A549 (cell line): ENCODE data around the gene LIN28A. TPM values are rescaled to one million over a fixed set of nuclear protein-coding genes. Genes with fewer than 3 reads are reported as not detected.
A peak's percentile ranks its signal among the peaks of the same experiment; 100 is the strongest.

Experiments used
- BHLHE40 ChIP-seq: IDR thresholded peaks from 2 replicates; pipeline ENCODE4 v1.6.1; 2012; ENCODE audit warnings: low read depth, low read length, inconsistent platforms
- CBX2 ChIP-seq: fragments of 200-600 bp; sonication (generic); IDR thresholded peaks from 2 replicates; pipeline ENCODE4 v1.6.1; 2016; ENCODE audit warnings: low read depth, mild to moderate bottlenecking, borderline replicate concordance
- CEBPB ChIP-seq, 2 experiments: fragments of >200 bp in 1 of 2; sonication (Bioruptor Twin) in 1 of 2; formaldehyde crosslinking in 1 of 2; IDR thresholded peaks; 2 replicates each; pipeline ENCODE4 v1.6.1; 2012 to 2016
- EHF ChIP-seq: fragments of 250-450 bp; sonication (Bioruptor Pico); IDR thresholded peaks from 2 replicates; pipeline ENCODE4 v1.5.0; 2020; ENCODE audit warnings: mild to moderate bottlenecking
- FOSL2 ChIP-seq, 2 experiments: fragments of 450-650 bp in 1 of 2; fragments of >200 bp in 1 of 2; sonication (Bioruptor Twin) in 1 of 2; formaldehyde crosslinking; IDR thresholded peaks; 2 replicates each; pipeline versions ENCODE4 v1.5.0 to v1.6.1; 2016 to 2020; ENCODE audit warnings: mild to moderate bottlenecking in 1 of 2, moderate library complexity in 1 of 2
- FOXS1 ChIP-seq: fragments of 250-450 bp; sonication (Bioruptor Pico); IDR thresholded peaks from 2 replicates; pipeline ENCODE4 v1.5.0; 2020; ENCODE audit warnings: mild to moderate bottlenecking, moderate library complexity
- HDAC2 ChIP-seq: fragments of 200-600 bp; sonication (generic); IDR thresholded peaks from 2 replicates; pipeline ENCODE4 v1.6.1; 2016
- HEYL ChIP-seq: fragments of 250-450 bp; sonication (Bioruptor Pico); IDR thresholded peaks from 2 replicates; pipeline ENCODE4 v1.8.0; 2021; ENCODE audit warnings: mild to moderate bottlenecking, moderate library complexity
- HOXA7 ChIP-seq: fragments of 250-450 bp; sonication (Bioruptor Pico); IDR thresholded peaks from 2 replicates; pipeline ENCODE4 v1.5.0; 2020; ENCODE audit warnings: mild to moderate bottlenecking, moderate library complexity
- HOXB13 ChIP-seq: fragments of 250-450 bp; sonication (Bioruptor Pico); IDR thresholded peaks from 2 replicates; pipeline ENCODE4 v1.5.0; 2020; ENCODE audit warnings: low read depth, mild to moderate bottlenecking, moderate library complexity
- JUN ChIP-seq, 2 experiments: fragments of >200 bp; sonication (Bioruptor Twin); formaldehyde crosslinking; IDR thresholded peaks; 2 replicates in 1 of 2; 3 replicates in 1 of 2; pipeline ENCODE4 v1.6.1; 2016 to 2017
- JUNB ChIP-seq: fragments of >200 bp; sonication (Bioruptor Twin); formaldehyde crosslinking; IDR thresholded peaks from 2 replicates; pipeline ENCODE4 v1.6.1; 2016
- KDM5A ChIP-seq: fragments of 200-600 bp; sonication (generic); IDR thresholded peaks from 2 replicates; pipeline ENCODE4 v1.6.1; 2016; ENCODE audit warnings: antibody characterized with exemption, mild to moderate bottlenecking
- MAFK ChIP-seq: fragments of 450-650 bp; IDR thresholded peaks from 2 replicates; pipeline ENCODE4 v1.6.1; 2014; ENCODE audit not compliant: partially characterized antibody
- NFE2L2 ChIP-seq: fragments of 150-350 bp; conservative IDR thresholded peaks from 2 replicates; pipeline ENCODE4 v1.6.1; 2014; ENCODE audit warnings: low read length
- NPAS2 ChIP-seq: fragments of 250-450 bp; sonication (Bioruptor Pico); IDR thresholded peaks from 2 replicates; pipeline ENCODE4 v1.8.0; 2022; ENCODE audit warnings: mild to moderate bottlenecking, moderate library complexity, borderline replicate concordance
- NR3C1 ChIP-seq: fragments of >200 bp; sonication (Bioruptor Twin); formaldehyde crosslinking; IDR thresholded peaks from 3 replicates; pipeline ENCODE4 v1.6.1; 2017
- PHF8 ChIP-seq: fragments of 200-600 bp; sonication (generic); IDR thresholded peaks from 2 replicates; pipeline ENCODE4 v1.6.1; 2016; ENCODE audit warnings: low read depth, mild to moderate bottlenecking, antibody characterized with exemption, moderate library complexity, borderline replicate concordance
- POLR2A ChIP-seq: IDR thresholded peaks from 2 replicates; pipeline ENCODE4 v1.6.1; 2012; ENCODE audit warnings: mild to moderate bottlenecking, low read length
- RARB ChIP-seq: fragments of 250-450 bp; sonication (Bioruptor Pico); IDR thresholded peaks from 2 replicates; pipeline ENCODE4 v1.8.0; 2021; ENCODE audit warnings: mild to moderate bottlenecking, moderate library complexity
- RCOR1 ChIP-seq: fragments of 150-350 bp; IDR thresholded peaks from 2 replicates; pipeline ENCODE4 v1.6.1; 2014; ENCODE audit warnings: antibody characterized with exemption, low read length, low read depth
- RFX5 ChIP-seq: fragments of 450-650 bp; IDR thresholded peaks from 2 replicates; pipeline ENCODE4 v1.7.1; 2014; ENCODE audit warnings: antibody characterized with exemption, mild to moderate bottlenecking, moderate library complexity
- RNF2 ChIP-seq: fragments of 200-600 bp; sonication (generic); IDR thresholded peaks from 2 replicates; pipeline ENCODE4 v1.6.1; 2016; ENCODE audit warnings: low read depth, mild to moderate bottlenecking, antibody characterized with exemption, moderate library complexity, borderline replicate concordance
- SREBF2 ChIP-seq: fragments of 450-650 bp; IDR thresholded peaks from 2 replicates; pipeline ENCODE4 v1.6.1; 2014; ENCODE audit warnings: mild to moderate bottlenecking, moderate library complexity
- TFCP2L1 ChIP-seq: fragments of 250-450 bp; sonication (Bioruptor Pico); IDR thresholded peaks from 2 replicates; pipeline ENCODE4 v1.5.0; 2021; ENCODE audit warnings: mild to moderate bottlenecking
- TP53 ChIP-seq: fragments of 250-450 bp; sonication (Bioruptor Pico); IDR thresholded peaks from 2 replicates; pipeline ENCODE4 v1.5.0; 2021; ENCODE audit warnings: mild to moderate bottlenecking, moderate library complexity
- ZC3H11A ChIP-seq: fragments of 450-650 bp; IDR thresholded peaks from 2 replicates; pipeline ENCODE4 v1.6.1; 2014; ENCODE audit warnings: antibody characterized with exemption, mild to moderate bottlenecking
- ZFP36 ChIP-seq: fragments of 450-650 bp; IDR thresholded peaks from 2 replicates; pipeline ENCODE4 v1.6.1; 2014; ENCODE audit warnings: borderline replicate concordance; ENCODE audit not compliant: partially characterized antibody
- ZSCAN20 ChIP-seq: fragments of 250-450 bp; sonication (Bioruptor Pico); IDR thresholded peaks from 2 replicates; pipeline ENCODE4 v1.8.0; 2022; ENCODE audit warnings: mild to moderate bottlenecking, moderate library complexity
- polyA plus RNA-seq, 4 experiments: library from polyadenylated mRNA; depleted of rRNA in 3 of 4; stranded (reverse); fragments of >200 nt; fragmentation: RNase III in 1 of 4; extraction: RNeasy Plus Mini Kit Qiagen cat#74134 plus additional on column Dnase treatment in 1 of 4; gene quantifications; 2 replicates in 3 of 4; 3 replicates in 1 of 4; pipeline ENCODE4 v1.2.3, GENCODE V29; 2011 to 2017
- TF ChIP-seq, protein P1 (sequence below): fragments of >200 bp; sonication (Bioruptor Twin); formaldehyde crosslinking; IDR thresholded peaks from 3 replicates; pipeline ENCODE4 v1.5.1; 2016
- TF ChIP-seq, protein P2 (sequence below): IDR thresholded peaks from 2 replicates; pipeline ENCODE4 v1.6.1; 2012
- TF ChIP-seq, protein P3 (sequence below): fragments of 450-650 bp; IDR thresholded peaks from 2 replicates; pipeline ENCODE4 v1.6.1; 2014; ENCODE audit warnings: antibody characterized with exemption
- TF ChIP-seq, protein P4 (sequence below): fragments of 200-600 bp; sonication (generic); IDR thresholded peaks from 2 replicates; pipeline ENCODE4 v1.6.1; 2016; ENCODE audit warnings: antibody characterized with exemption, mild to moderate bottlenecking, moderate library complexity
- TF ChIP-seq, protein P5 (sequence below): fragments of >200 bp; sonication (Bioruptor Twin); formaldehyde crosslinking; IDR thresholded peaks from 2 replicates; pipeline ENCODE4 v1.6.1; 2016
- TF ChIP-seq, protein P6 (sequence below): fragments of 250-450 bp; sonication (Bioruptor Pico); IDR thresholded peaks from 2 replicates; pipeline ENCODE4 v1.5.0; 2020; ENCODE audit warnings: low read depth, mild to moderate bottlenecking, moderate library complexity
- TF ChIP-seq, protein P7 (sequence below): fragments of 150-350 bp; IDR thresholded peaks from 2 replicates; pipeline ENCODE4 v1.6.1; 2014; ENCODE audit warnings: low read depth, mild to moderate bottlenecking, low read length

LIN28A gene
- polyA plus RNA-seq, 2 of the 4 experiments (the other 2 are of a cell fraction), result 0.03 to 0.04 TPM

DNA sequence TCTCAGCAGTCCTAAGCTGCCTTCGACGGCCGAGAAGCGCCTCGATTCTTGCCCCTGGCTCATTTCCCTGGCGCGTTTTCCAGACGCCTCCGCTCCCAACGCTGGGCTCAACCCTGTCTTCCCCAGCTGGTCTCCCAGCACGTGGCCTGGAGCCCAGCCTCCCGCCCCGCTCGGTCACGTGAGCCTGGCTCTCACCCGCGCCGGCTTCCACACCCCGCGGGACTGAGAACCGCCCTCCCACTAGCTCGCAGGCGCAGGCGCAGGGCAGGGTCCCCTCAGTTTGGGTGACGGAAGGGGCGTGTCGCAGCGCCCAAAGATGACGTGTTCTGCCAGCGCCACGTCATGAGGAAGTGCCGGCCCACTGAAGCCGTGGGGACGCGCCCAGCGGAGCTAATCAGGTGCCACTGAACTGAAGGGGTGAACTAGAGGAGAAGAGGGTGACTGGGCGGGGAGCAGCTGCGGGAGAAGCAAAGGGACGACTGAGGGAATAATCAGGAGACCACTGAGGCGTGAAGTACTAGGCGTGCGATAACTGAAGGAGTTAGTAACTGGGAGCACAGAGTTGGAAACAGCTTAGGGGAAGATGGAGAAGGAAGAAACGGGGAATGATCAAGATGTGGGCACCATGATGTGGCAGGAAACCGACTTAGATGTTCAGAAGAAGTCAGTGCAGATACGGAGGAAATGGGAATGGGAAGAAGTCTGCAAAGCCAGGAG is 21.5 kb downstream of the LIN28A start, which contains the start of gene DHDDS (continued):
- TF ChIP-seq, protein P1, sequence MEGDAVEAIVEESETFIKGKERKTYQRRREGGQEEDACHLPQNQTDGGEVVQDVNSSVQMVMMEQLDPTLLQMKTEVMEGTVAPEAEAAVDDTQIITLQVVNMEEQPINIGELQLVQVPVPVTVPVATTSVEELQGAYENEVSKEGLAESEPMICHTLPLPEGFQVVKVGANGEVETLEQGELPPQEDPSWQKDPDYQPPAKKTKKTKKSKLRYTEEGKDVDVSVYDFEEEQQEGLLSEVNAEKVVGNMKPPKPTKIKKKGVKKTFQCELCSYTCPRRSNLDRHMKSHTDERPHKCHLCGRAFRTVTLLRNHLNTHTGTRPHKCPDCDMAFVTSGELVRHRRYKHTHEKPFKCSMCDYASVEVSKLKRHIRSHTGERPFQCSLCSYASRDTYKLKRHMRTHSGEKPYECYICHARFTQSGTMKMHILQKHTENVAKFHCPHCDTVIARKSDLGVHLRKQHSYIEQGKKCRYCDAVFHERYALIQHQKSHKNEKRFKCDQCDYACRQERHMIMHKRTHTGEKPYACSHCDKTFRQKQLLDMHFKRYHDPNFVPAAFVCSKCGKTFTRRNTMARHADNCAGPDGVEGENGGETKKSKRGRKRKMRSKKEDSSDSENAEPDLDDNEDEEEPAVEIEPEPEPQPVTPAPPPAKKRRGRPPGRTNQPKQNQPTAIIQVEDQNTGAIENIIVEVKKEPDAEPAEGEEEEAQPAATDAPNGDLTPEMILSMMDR, result no peak
- TF ChIP-seq NR3C1 (no peak), MAFK (no peak), NPAS2 (CRISPR knock-in tag) (no peak), JUNB (no peak), RFX5 (no peak), NFE2L2 (no peak), JUN (IDR thresholded peaks at IDR 0.05) (peak in 1 of 2 experiments; percentile 55; a peak in 2 of 5 replicates), CBX2 (no peak), KDM5A (peak; percentile 66), EHF (CRISPR knock-in tag) (no peak), POLR2A (peak; percentile 68), HDAC2 (no peak), ZSCAN20 (CRISPR knock-in tag) (no peak), PHF8 (peak; percentile 70; the same call in 1 of the 2 replicates), RARB (CRISPR knock-in tag) (no peak), CEBPB (IDR thresholded peaks at IDR 0.05) (no peak), ZC3H11A (no peak), FOXS1 (CRISPR knock-in tag) (no peak), RCOR1 (no peak), FOSL2 (IDR thresholded peaks at IDR 0.05) (no peak), FOSL2 (CRISPR knock-in tag; IDR thresholded peaks at IDR 0.05) (peak; percentile 60), HOXB13 (CRISPR knock-in tag) (no peak), TFCP2L1 (CRISPR knock-in tag) (no peak), TP53 (peak; percentile 47; the same call in 1 of the 2 replicates), HOXA7 (no peak), SREBF2 (no peak), HEYL (CRISPR knock-in tag) (no peak), ZFP36 (no peak), BHLHE40 (peak; percentile 73), RNF2 (no peak)
- TF ChIP-seq, protein P2, sequence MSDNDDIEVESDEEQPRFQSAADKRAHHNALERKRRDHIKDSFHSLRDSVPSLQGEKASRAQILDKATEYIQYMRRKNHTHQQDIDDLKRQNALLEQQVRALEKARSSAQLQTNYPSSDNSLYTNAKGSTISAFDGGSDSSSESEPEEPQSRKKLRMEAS, result peak; percentile 100
- TF ChIP-seq, protein P3, sequence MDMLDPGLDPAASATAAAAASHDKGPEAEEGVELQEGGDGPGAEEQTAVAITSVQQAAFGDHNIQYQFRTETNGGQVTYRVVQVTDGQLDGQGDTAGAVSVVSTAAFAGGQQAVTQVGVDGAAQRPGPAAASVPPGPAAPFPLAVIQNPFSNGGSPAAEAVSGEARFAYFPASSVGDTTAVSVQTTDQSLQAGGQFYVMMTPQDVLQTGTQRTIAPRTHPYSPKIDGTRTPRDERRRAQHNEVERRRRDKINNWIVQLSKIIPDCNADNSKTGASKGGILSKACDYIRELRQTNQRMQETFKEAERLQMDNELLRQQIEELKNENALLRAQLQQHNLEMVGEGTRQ, result peak; percentile 99
- TF ChIP-seq, protein P4, sequence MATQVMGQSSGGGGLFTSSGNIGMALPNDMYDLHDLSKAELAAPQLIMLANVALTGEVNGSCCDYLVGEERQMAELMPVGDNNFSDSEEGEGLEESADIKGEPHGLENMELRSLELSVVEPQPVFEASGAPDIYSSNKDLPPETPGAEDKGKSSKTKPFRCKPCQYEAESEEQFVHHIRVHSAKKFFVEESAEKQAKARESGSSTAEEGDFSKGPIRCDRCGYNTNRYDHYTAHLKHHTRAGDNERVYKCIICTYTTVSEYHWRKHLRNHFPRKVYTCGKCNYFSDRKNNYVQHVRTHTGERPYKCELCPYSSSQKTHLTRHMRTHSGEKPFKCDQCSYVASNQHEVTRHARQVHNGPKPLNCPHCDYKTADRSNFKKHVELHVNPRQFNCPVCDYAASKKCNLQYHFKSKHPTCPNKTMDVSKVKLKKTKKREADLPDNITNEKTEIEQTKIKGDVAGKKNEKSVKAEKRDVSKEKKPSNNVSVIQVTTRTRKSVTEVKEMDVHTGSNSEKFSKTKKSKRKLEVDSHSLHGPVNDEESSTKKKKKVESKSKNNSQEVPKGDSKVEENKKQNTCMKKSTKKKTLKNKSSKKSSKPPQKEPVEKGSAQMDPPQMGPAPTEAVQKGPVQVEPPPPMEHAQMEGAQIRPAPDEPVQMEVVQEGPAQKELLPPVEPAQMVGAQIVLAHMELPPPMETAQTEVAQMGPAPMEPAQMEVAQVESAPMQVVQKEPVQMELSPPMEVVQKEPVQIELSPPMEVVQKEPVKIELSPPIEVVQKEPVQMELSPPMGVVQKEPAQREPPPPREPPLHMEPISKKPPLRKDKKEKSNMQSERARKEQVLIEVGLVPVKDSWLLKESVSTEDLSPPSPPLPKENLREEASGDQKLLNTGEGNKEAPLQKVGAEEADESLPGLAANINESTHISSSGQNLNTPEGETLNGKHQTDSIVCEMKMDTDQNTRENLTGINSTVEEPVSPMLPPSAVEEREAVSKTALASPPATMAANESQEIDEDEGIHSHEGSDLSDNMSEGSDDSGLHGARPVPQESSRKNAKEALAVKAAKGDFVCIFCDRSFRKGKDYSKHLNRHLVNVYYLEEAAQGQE, result peak; percentile 63
- TF ChIP-seq, protein P5, sequence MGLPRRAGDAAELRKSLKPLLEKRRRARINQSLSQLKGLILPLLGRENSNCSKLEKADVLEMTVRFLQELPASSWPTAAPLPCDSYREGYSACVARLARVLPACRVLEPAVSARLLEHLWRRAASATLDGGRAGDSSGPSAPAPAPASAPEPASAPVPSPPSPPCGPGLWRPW, result no peak
- TF ChIP-seq, protein P6, sequence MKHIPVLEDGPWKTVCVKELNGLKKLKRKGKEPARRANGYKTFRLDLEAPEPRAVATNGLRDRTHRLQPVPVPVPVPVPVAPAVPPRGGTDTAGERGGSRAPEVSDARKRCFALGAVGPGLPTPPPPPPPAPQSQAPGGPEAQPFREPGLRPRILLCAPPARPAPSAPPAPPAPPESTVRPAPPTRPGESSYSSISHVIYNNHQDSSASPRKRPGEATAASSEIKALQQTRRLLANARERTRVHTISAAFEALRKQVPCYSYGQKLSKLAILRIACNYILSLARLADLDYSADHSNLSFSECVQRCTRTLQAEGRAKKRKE (CRISPR knock-in tag), result peak; percentile 75
- TF ChIP-seq, protein P7, sequence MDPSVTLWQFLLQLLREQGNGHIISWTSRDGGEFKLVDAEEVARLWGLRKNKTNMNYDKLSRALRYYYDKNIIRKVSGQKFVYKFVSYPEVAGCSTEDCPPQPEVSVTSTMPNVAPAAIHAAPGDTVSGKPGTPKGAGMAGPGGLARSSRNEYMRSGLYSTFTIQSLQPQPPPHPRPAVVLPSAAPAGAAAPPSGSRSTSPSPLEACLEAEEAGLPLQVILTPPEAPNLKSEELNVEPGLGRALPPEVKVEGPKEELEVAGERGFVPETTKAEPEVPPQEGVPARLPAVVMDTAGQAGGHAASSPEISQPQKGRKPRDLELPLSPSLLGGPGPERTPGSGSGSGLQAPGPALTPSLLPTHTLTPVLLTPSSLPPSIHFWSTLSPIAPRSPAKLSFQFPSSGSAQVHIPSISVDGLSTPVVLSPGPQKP, result no peak
